ENCODE data around the gene HSCB.

DNA sequence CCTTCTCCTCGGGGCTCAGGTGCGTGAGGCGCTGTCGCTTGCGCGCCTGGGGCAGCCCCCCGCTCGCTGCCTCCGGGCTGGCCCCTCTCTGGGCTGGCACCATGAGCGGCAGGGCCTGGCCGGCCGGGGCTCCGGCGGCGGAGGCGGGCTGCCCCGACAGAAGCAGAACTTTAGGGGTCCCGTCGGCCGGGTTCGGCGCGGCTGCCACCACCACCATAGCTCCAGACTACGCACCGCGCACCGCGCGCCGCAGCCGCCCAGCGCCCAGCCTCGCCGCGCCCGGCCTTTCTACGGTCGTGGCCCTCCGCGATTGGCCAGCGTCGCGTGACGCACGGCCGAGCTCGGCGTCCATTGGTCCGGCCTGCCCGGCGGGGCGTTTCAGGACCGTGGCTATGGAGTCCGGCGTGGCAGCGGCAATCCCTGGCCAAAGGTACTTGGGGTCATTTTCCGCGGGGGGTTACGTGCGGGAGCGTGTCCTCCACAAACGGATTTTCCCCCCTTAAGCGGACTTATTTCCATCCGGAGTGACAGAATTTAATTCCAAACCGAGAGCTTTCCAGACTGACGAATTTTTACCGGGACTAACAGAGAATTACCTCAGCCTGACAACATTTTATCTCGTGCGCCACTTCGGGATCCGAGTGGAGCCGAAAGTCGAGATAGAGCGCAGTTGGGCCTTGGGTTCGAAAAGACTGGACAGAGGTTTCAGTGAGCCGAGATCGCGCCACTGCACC is 58.6 kb downstream of the HSCB start, which contains the start of gene XBP1:
- TF ChIP-seq, protein P1, sequence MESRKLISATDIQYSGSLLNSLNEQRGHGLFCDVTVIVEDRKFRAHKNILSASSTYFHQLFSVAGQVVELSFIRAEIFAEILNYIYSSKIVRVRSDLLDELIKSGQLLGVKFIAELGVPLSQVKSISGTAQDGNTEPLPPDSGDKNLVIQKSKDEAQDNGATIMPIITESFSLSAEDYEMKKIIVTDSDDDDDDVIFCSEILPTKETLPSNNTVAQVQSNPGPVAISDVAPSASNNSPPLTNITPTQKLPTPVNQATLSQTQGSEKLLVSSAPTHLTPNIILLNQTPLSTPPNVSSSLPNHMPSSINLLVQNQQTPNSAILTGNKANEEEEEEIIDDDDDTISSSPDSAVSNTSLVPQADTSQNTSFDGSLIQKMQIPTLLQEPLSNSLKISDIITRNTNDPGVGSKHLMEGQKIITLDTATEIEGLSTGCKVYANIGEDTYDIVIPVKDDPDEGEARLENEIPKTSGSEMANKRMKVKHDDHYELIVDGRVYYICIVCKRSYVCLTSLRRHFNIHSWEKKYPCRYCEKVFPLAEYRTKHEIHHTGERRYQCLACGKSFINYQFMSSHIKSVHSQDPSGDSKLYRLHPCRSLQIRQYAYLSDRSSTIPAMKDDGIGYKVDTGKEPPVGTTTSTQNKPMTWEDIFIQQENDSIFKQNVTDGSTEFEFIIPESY (IDR thresholded peaks at IDR 0.05), result no peak
- TF ChIP-seq SP1 (IDR thresholded peaks at IDR 0.05), result peak; percentile 60
- no peak for TF ChIP-seq GABPA (IDR thresholded peaks at IDR 0.05 in 1 of 2, conservative IDR thresholded peaks at IDR 0.05 in 1 of 2)
- TF ChIP-seq, protein P2, sequence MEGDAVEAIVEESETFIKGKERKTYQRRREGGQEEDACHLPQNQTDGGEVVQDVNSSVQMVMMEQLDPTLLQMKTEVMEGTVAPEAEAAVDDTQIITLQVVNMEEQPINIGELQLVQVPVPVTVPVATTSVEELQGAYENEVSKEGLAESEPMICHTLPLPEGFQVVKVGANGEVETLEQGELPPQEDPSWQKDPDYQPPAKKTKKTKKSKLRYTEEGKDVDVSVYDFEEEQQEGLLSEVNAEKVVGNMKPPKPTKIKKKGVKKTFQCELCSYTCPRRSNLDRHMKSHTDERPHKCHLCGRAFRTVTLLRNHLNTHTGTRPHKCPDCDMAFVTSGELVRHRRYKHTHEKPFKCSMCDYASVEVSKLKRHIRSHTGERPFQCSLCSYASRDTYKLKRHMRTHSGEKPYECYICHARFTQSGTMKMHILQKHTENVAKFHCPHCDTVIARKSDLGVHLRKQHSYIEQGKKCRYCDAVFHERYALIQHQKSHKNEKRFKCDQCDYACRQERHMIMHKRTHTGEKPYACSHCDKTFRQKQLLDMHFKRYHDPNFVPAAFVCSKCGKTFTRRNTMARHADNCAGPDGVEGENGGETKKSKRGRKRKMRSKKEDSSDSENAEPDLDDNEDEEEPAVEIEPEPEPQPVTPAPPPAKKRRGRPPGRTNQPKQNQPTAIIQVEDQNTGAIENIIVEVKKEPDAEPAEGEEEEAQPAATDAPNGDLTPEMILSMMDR (IDR thresholded peaks at IDR 0.05; ENCODE audit: low read depth, low read length, missing input control), result no peak
- TF ChIP-seq, protein P3, sequence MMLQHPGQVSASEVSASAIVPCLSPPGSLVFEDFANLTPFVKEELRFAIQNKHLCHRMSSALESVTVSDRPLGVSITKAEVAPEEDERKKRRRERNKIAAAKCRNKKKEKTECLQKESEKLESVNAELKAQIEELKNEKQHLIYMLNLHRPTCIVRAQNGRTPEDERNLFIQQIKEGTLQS (IDR thresholded peaks at IDR 0.05), result no peak
- peak; percentile 58 for TF ChIP-seq TAF1 (conservative IDR thresholded peaks at IDR 0.05)
- peak; percentile 45 for TF ChIP-seq HNF4A (conservative IDR thresholded peaks at IDR 0.05)
- TF ChIP-seq, protein P4, sequence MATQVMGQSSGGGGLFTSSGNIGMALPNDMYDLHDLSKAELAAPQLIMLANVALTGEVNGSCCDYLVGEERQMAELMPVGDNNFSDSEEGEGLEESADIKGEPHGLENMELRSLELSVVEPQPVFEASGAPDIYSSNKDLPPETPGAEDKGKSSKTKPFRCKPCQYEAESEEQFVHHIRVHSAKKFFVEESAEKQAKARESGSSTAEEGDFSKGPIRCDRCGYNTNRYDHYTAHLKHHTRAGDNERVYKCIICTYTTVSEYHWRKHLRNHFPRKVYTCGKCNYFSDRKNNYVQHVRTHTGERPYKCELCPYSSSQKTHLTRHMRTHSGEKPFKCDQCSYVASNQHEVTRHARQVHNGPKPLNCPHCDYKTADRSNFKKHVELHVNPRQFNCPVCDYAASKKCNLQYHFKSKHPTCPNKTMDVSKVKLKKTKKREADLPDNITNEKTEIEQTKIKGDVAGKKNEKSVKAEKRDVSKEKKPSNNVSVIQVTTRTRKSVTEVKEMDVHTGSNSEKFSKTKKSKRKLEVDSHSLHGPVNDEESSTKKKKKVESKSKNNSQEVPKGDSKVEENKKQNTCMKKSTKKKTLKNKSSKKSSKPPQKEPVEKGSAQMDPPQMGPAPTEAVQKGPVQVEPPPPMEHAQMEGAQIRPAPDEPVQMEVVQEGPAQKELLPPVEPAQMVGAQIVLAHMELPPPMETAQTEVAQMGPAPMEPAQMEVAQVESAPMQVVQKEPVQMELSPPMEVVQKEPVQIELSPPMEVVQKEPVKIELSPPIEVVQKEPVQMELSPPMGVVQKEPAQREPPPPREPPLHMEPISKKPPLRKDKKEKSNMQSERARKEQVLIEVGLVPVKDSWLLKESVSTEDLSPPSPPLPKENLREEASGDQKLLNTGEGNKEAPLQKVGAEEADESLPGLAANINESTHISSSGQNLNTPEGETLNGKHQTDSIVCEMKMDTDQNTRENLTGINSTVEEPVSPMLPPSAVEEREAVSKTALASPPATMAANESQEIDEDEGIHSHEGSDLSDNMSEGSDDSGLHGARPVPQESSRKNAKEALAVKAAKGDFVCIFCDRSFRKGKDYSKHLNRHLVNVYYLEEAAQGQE (IDR thresholded peaks at IDR 0.05), result peak; percentile 92
- peak in 1 of 2 donors; percentile 24 for TF ChIP-seq JUND (IDR thresholded peaks at IDR 0.05)
- peak in 1 of 2 donors; percentile 24 for TF ChIP-seq RAD21 (IDR thresholded peaks at IDR 0.05)
- TF ChIP-seq YY1 (IDR thresholded peaks at IDR 0.05), result peak; percentile 96
- peak; percentile 72 to 84 for TF ChIP-seq RXRA (IDR thresholded peaks at IDR 0.05)
- TF ChIP-seq, protein P5, sequence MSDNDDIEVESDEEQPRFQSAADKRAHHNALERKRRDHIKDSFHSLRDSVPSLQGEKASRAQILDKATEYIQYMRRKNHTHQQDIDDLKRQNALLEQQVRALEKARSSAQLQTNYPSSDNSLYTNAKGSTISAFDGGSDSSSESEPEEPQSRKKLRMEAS (IDR thresholded peaks at IDR 0.05), result peak; percentile 24
- no peak for TF ChIP-seq EGR1 (IDR thresholded peaks at IDR 0.05; ENCODE audit: low read depth in 2 of 2)
